ENCODE data around the gene RNU6-9. TPM values are rescaled to one million over a fixed set of nuclear protein-coding genes. Genes with fewer than 3 reads are reported as not detected.
"Not testable (repeated sequence)": the region's sequence is repeated elsewhere in the genome, so short reads cannot be mapped to it uniquely, and the experiment has no call there.

RNU6-9 gene
- total and polyA plus RNA-seq, 2 donors: not detected

DNA sequence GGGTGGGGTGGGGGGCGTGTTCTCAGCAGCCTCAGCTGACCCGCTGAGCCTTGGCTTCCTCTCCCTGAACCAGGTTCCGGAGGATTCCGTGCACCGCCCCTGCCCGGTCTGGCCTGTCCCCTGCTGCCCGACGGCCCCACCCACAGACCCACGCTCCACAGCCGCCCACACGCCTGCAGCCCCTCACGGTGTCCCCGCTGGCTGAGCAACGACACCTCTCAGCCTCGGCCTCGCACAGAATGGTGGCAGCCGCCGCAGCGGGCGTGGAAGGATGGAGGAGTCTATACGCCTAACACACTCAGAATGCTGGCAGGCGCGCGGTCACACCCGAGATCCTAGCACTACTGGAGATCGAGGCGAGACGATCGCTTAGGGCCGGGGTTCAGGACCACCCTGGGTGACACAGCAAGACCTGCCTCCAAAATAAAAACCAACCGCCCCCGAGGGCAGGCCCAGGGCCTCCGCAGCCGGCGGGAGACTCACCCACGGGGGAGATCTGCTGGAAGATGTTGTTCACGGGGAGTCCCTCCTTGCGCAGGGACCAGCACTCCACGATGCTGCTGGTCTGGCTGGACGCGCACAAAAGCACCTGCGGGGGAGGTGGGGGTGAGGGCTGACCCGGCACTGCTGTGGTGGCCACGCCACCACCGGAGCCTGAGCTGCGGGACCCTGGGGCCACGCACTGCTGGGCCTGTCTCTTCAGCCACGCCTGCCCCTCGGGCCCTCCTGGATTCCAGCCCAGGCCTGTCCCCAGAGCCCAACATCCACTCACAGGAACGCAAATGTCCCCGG, 8.7 kb upstream of the RNU6-9 start:
- Histone ChIP-seq H3K27me3 (ENCODE audit: control insufficient read depth in 2 of 2, insufficient read depth in 1 of 2, low read length in 1 of 2) (no peaks in the 10 kb centered on the region), H3K36me3 (ENCODE audit: control insufficient read depth in 2 of 2, insufficient read depth in 2 of 2, low read length in 1 of 2) (peaks cover 49 to 72% of the 10 kb centered on the region in 2 donors), H3K9me3 (ENCODE audit: control insufficient read depth in 2 of 2, insufficient read depth in 1 of 2, low read length in 1 of 2) (no peaks in the 10 kb centered on the region), H3K4me3 (ENCODE audit: low read length in 2 of 2) (no peak overlapping the region), H3K4me1 (ENCODE audit: control insufficient read depth in 2 of 2, insufficient read depth in 2 of 2, low read length in 2 of 2) (no peaks in the 10 kb centered on the region), H3K27ac (ENCODE audit: low read depth in 1 of 2, low read length in 1 of 2) (no peak overlapping the region)
- 97% methylated on average over 51 of the region's 51 CpGs for WGBS
- no peak for DNase-seq (ENCODE audit: low read depth in 6 of 9, low spot score in 9 of 9)

DNA sequence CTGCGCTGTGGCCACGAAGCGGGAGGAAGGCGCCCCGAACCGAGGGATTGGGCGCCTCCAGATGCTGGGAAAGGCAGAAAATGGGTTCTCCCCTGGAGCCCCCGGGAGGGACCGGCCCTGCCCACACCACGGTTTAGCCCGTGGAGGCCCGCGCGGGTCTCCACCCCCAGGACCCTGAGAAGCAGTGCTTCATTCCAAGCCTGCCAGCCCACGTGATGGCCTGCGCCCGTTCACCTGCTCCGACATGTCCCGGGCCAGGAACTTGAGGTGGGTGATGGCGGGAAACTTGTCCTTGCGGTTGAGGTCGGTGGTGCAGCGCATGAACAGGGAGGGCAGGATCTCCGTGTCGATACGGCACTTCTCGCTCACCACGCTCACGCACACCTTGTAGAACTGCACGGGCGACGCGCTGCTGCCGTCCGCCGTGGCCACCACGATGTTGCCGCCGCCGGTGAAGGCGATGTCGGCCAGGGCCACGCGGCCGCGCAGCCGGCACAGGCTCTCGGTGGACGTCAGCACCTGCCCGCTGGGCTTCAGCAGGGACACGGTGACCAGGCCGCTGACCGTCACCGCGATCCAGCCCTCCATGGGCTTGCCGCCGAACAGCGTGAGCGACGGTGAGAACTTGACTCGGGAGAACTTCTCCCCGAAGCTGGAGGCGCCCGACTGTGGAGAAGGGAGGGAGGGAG, 7.6 kb upstream of the RNU6-9 start:
- Histone ChIP-seq H3K27ac (ENCODE audit: low read depth in 1 of 2, low read length in 1 of 2) (no peak overlapping the region), H3K4me1 (ENCODE audit: control insufficient read depth in 2 of 2, insufficient read depth in 2 of 2, low read length in 2 of 2) (no peaks in the 10 kb centered on the region), H3K36me3 (ENCODE audit: control insufficient read depth in 2 of 2, insufficient read depth in 2 of 2, low read length in 1 of 2) (peaks cover 56 to 73% of the 10 kb centered on the region in 2 donors), H3K27me3 (ENCODE audit: control insufficient read depth in 2 of 2, insufficient read depth in 1 of 2, low read length in 1 of 2) (no peaks in the 10 kb centered on the region), H3K9me3 (ENCODE audit: control insufficient read depth in 2 of 2, insufficient read depth in 1 of 2, low read length in 1 of 2) (no peaks in the 10 kb centered on the region), H3K4me3 (ENCODE audit: low read length in 2 of 2) (no peak overlapping the region)
- 98% methylated on average over 64 of the region's 64 CpGs for WGBS
- no peak for DNase-seq (ENCODE audit: low read depth in 6 of 9, low spot score in 9 of 9)

DNA sequence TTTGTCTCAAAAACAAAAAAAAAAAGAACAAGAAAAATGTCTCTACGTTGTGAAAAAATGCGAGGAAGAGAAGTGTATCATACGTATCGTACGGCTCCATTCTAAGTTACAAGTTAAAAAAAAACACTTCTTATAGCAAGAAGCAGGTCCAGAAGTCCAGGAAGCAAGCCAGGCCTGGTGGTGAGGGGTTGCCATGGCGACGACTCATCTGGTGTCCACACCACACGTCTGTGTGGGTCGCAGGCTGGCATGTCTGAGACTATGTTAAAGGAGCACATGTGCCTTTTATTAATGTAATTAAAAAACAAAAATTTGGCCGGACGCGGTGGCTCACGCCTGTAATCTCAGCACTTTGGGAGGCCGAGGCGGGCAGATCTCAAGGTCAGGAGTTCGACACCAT, 6.2 kb upstream of the RNU6-9 start:
- no peak for DNase-seq (ENCODE audit: low read depth in 6 of 9, low spot score in 9 of 9)
- H3K36me3 ChIP-seq (ENCODE audit: control insufficient read depth in 2 of 2, insufficient read depth in 2 of 2, low read length in 1 of 2): peaks cover 44 to 61% of the 10 kb centered on the region in 2 donors
- no peak overlapping the region for H3K27ac ChIP-seq (ENCODE audit: low read depth in 1 of 2, low read length in 1 of 2)
- H3K4me1 ChIP-seq (ENCODE audit: control insufficient read depth in 2 of 2, insufficient read depth in 2 of 2, low read length in 2 of 2): peaks cover under 1 to 3% of the 10 kb centered on the region in 2 donors
- peaks cover 0 to 4% of the 10 kb centered on the region in 2 donors for H3K9me3 ChIP-seq (ENCODE audit: control insufficient read depth in 2 of 2, insufficient read depth in 1 of 2, low read length in 1 of 2)
- no peaks in the 10 kb centered on the region for H3K27me3 ChIP-seq (ENCODE audit: control insufficient read depth in 2 of 2, insufficient read depth in 1 of 2, low read length in 1 of 2)
- 94% methylated on average over 16 of the region's 16 CpGs for WGBS
- no peak overlapping the region for H3K4me3 ChIP-seq (ENCODE audit: low read length in 2 of 2)

DNA sequence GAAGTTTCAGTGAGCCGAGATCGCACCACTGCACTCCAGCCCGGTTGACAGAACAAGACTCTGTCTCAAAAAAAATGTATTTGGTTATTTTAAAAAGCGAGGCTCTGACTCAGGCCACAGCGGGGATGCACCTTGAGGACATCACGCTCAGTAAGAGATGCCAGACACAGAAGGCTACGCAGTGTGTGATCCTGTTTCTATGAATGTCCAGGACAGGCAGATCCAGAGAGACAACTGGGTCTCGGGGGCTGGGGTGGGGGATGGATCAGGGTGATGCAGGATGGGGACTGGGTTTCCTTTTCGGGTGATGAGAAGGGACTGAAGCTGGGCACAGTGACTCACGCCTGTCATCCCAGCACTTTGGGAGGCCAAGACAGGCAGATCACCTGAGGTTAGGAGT, 5.7 kb upstream of the RNU6-9 start:
- H3K27me3 ChIP-seq (ENCODE audit: control insufficient read depth in 2 of 2, insufficient read depth in 1 of 2, low read length in 1 of 2): no peaks in the 10 kb centered on the region
- 98% methylated on average over 10 of the region's 10 CpGs for WGBS

DNA sequence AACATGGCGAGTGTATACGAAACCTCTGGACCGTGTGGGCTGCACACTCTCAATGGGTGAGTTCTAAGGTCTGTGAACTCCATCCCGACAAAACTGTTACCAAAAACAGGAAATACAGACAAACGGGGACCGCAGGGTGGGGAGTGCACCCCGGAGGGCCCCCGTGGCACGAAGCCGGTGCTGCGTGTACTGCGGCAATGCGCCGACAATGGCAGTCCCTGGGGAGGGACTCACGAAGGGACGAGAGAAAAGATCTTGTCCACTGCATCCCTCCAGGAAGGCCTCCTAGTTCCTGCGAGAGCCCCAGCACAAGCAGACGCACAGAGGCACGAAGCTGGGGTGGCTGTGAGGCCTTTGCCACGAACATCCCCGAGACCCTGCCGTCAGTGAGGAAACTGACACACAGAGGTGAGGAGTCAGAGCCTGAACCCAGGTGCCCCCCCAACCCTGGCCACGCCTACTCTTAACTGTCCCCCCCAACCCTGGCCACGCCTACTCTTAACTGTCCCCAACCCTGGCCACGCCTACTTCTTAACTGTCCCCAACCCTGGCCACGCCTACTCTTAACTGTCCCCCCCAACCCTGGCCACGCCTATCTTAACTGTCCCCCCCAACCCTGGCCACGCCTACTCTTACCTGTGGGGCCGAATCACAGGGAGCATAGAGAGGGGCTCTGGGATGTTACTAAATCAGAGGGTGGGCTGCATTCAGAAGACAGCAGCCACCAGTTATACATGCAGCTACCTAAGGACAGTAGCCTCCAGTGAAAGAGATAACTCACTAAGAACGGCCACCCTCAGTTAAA, 4.5 kb upstream of the RNU6-9 start:
- peaks cover 36 to 45% of the 10 kb centered on the region in 2 donors for H3K36me3 ChIP-seq (ENCODE audit: control insufficient read depth in 2 of 2, insufficient read depth in 2 of 2, low read length in 1 of 2)
- WGBS: 98% methylated on average over 30 of the region's 30 CpGs
- H3K9me3 ChIP-seq (ENCODE audit: control insufficient read depth in 2 of 2, insufficient read depth in 1 of 2, low read length in 1 of 2): peaks cover 0 to 6% of the 10 kb centered on the region in 2 donors
- no peaks in the 10 kb centered on the region for H3K27me3 ChIP-seq (ENCODE audit: control insufficient read depth in 2 of 2, insufficient read depth in 1 of 2, low read length in 1 of 2)
- DNase-seq (ENCODE audit: low read depth in 6 of 9, low spot score in 9 of 9): no peak
- no peak overlapping the region for H3K4me3 ChIP-seq (ENCODE audit: low read length in 2 of 2)
- H3K27ac ChIP-seq (ENCODE audit: low read depth in 1 of 2, low read length in 1 of 2): no peak overlapping the region
- H3K4me1 ChIP-seq (ENCODE audit: control insufficient read depth in 2 of 2, insufficient read depth in 2 of 2, low read length in 2 of 2): peaks cover 2 to 12% of the 10 kb centered on the region in 2 donors

More for the DNA sequence above, 5.7 kb upstream of the RNU6-9 start:
- DNase-seq (ENCODE audit: low read depth in 6 of 9, low spot score in 9 of 9): no peak
- peaks cover 0 to 6% of the 10 kb centered on the region in 2 donors for H3K9me3 ChIP-seq (ENCODE audit: control insufficient read depth in 2 of 2, insufficient read depth in 1 of 2, low read length in 1 of 2)
- H3K36me3 ChIP-seq (ENCODE audit: control insufficient read depth in 2 of 2, insufficient read depth in 2 of 2, low read length in 1 of 2): peaks cover 43 to 57% of the 10 kb centered on the region in 2 donors
- H3K4me1 ChIP-seq (ENCODE audit: control insufficient read depth in 2 of 2, insufficient read depth in 2 of 2, low read length in 2 of 2): peaks cover 2 to 7% of the 10 kb centered on the region in 2 donors
- no peak overlapping the region for H3K4me3 ChIP-seq (ENCODE audit: low read length in 2 of 2)
- H3K27ac ChIP-seq (ENCODE audit: low read depth in 1 of 2, low read length in 1 of 2): no peak overlapping the region

DNA sequence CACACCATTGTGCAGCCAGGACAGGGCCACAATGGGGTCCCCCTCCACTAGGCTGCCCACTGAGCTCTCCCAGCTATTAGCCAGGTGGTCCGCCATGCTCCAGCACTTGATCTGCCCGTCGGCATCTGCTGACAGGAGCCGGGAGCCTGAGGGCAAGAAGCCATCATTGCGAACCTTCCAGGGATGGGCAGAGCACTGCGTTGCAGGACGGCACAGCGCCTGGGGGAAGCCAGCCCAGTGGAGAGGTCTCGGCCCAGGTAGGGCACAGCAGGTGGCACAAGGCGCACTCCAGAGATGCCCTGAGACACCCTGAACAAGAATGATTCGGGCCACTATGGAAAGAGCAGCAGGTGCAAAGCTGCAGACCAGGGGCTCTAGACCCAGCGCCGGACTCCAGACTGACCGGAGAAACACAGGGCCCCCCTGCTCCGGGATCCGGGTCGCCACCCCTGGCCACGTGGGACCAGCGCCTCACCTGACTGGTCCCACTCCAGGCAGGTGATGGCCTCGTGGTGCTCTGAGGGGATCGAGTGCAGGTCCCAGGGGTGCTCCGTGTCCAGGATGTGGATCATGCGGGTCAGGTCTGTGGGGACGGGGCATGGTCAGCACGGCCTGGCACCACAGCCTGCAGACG, 3.5 kb upstream of the RNU6-9 start:
- DNase-seq (ENCODE audit: low read depth in 6 of 9, low spot score in 9 of 9): no peak
- WGBS: 98% methylated on average over 26 of the region's 26 CpGs
- H3K36me3 ChIP-seq (ENCODE audit: control insufficient read depth in 2 of 2, insufficient read depth in 2 of 2, low read length in 1 of 2): peaks cover 30 to 37% of the 10 kb centered on the region in 2 donors
- no peak overlapping the region for H3K4me3 ChIP-seq (ENCODE audit: low read length in 2 of 2)
- no peak overlapping the region for H3K27ac ChIP-seq (ENCODE audit: low read depth in 1 of 2, low read length in 1 of 2)
- no peaks in the 10 kb centered on the region for H3K27me3 ChIP-seq (ENCODE audit: control insufficient read depth in 2 of 2, insufficient read depth in 1 of 2, low read length in 1 of 2)
- peaks cover 2 to 13% of the 10 kb centered on the region in 2 donors for H3K4me1 ChIP-seq (ENCODE audit: control insufficient read depth in 2 of 2, insufficient read depth in 2 of 2, low read length in 2 of 2)
- H3K9me3 ChIP-seq (ENCODE audit: control insufficient read depth in 2 of 2, insufficient read depth in 1 of 2, low read length in 1 of 2): peaks cover 0 to 6% of the 10 kb centered on the region in 2 donors

DNA sequence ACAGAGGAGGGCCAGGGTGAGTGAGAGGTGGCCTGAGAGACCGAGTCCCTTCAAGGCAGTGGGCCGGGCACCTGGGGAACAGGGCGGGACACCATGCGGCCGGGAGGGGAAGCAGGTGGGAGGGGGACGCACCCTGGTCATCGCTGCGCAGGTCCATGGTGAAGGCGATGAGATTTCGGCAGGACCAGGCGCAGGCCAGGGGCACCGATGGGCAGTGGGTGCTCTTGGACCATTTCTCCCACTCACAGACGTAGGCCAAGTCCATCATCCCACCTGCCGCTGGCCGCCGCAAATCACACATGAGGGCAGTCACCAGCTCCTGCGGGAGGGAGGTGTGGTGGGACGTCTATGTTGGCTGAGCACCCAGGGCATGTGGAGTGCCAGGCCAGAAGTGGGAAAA, 2.5 kb upstream of the RNU6-9 start:
- no peaks in the 10 kb centered on the region for H3K27me3 ChIP-seq (ENCODE audit: control insufficient read depth in 2 of 2, insufficient read depth in 1 of 2, low read length in 1 of 2)
- H3K27ac ChIP-seq (ENCODE audit: low read depth in 1 of 2, low read length in 1 of 2): no peak overlapping the region
- DNase-seq (ENCODE audit: low read depth in 6 of 9, low spot score in 9 of 9): no peak
- H3K4me1 ChIP-seq (ENCODE audit: control insufficient read depth in 2 of 2, insufficient read depth in 2 of 2, low read length in 2 of 2): peaks cover 2 to 13% of the 10 kb centered on the region in 2 donors
- peaks cover 0 to 6% of the 10 kb centered on the region in 2 donors for H3K9me3 ChIP-seq (ENCODE audit: control insufficient read depth in 2 of 2, insufficient read depth in 1 of 2, low read length in 1 of 2)
- H3K4me3 ChIP-seq (ENCODE audit: low read length in 2 of 2): no peak overlapping the region
- H3K36me3 ChIP-seq (ENCODE audit: control insufficient read depth in 2 of 2, insufficient read depth in 2 of 2, low read length in 1 of 2): peaks cover 24 to 29% of the 10 kb centered on the region in 2 donors
- WGBS: 98% methylated on average over 18 of the region's 18 CpGs

DNA sequence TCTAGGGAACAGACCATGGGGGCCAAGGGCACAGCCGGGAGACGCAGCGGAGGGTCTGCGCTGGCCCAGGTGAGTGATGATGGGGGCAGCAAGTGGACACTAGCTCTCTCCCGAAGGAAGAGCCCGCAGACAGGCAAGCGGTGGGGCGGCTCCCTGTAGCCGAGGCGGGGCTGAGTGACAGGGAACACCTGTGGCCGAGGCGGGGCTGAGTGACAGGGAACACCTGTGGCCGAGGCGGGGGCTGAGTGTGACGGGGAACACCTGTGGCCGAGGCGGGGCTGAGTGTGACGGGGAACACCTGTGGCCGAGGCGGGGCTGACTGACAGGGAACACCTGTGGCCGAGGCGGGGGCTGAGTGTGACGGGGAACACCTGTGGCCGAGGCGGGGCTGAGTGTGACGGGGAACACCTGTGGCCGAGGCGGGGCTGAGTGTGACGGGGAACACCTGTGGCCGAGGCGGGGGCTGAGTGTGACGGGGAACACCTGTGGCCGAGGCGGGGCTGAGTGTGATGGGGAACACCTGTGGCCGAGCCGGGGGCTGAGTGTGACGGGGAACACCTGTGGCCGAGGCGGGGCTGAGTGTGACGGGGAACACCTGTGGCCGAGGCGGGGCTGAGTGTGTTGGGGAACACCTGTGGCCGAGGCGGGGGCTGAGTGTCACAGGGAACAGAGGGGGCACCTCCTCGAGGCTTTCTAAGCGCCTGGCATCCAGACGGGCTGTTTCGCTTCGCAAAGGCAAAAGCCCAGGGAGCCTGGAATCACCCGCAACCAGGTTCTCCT, 1.7 kb upstream of the RNU6-9 start:
- not testable (repeated sequence) for H3K9me3 ChIP-seq (ENCODE audit: control insufficient read depth in 2 of 2, insufficient read depth in 1 of 2, low read length in 1 of 2); DNase-seq (ENCODE audit: low read depth in 6 of 9, low spot score in 9 of 9); H3K27me3 ChIP-seq (ENCODE audit: control insufficient read depth in 2 of 2, insufficient read depth in 1 of 2, low read length in 1 of 2)
- peak overlapping the region; percentile 46 to 97 for H3K4me3 ChIP-seq (ENCODE audit: low read length in 2 of 2)
- H3K36me3 ChIP-seq (ENCODE audit: control insufficient read depth in 2 of 2, insufficient read depth in 2 of 2, low read length in 1 of 2): peaks cover 23 to 25% of the 10 kb centered on the region in 2 donors
- H3K27ac ChIP-seq (ENCODE audit: low read depth in 1 of 2, low read length in 1 of 2): peak overlapping the region in 1 of 2 donors; percentile 28
- 89% methylated on average over 45 of the region's 50 CpGs for WGBS
- H3K4me1 ChIP-seq (ENCODE audit: control insufficient read depth in 2 of 2, insufficient read depth in 2 of 2, low read length in 2 of 2): peaks cover 2 to 13% of the 10 kb centered on the region in 2 donors

Measured in thymus (tissue), 11 donors.